ENCODE results near the gene C8A. TPM values are rescaled to one million over a fixed set of nuclear protein-coding genes. Genes with fewer than 3 reads are reported as not detected.

C8A gene
- total RNA-seq, 1 experiment from 2014 or later: 0.13 TPM

GRCh38 chr1:56911098-56911938 lies 56.7 kb downstream of the C8A start:
- POLR2A ChIA-PET: no interaction called here
- no peak overlapping the region for H3K4me3 Mint-ChIP-seq
- DNase-seq (ENCODE audit: low spot score): no peak
- no peaks in the 10 kb centered on the region for H3K9me3 Mint-ChIP-seq
- CTCF ChIA-PET: interaction anchor here (1.1 kb wide), 1 partner anchor 90 kb away, joined by 4 read pairs; no protein-coding TSS in a partner anchor
- no peaks in the 10 kb centered on the region for H3K36me3 Mint-ChIP-seq
- ATAC-seq: no peak
- H3K27ac Mint-ChIP-seq: no peak overlapping the region
- H3K27me3 Mint-ChIP-seq (ENCODE audit: low read depth): no peaks in the 10 kb centered on the region; the same call in 1 of the 2 replicates
- H3K4me1 Mint-ChIP-seq: no peaks in the 10 kb centered on the region
- TF ChIP-seq GABPB1 (CRISPR knock-in tag; IDR thresholded peaks at IDR 0.05): peak; percentile 97
- TF ChIP-seq ATF6 (CRISPR knock-in tag; IDR thresholded peaks at IDR 0.05): no peak
- no peak for TF ChIP-seq IRF2 (CRISPR knock-in tag; IDR thresholded peaks at IDR 0.05; ENCODE audit: borderline replicate concordance, low read depth)

- Mint-ChIP-seq H3K4me3 (no peak overlapping the region), H3K36me3 (no peaks in the 10 kb centered on the region), H3K27me3 (ENCODE audit: low read depth) (no peaks in the 10 kb centered on the region; the same call in 1 of the 2 replicates), H3K4me1 (peaks cover 5% of the 10 kb centered on the region), H3K27ac (no peak overlapping the region), H3K9me3 (no peaks in the 10 kb centered on the region)
- DNase-seq (ENCODE audit: low spot score) (no peak), ATAC-seq (no peak)
- ChIA-PET CTCF (interaction anchor here (1.1 kb wide), 1 partner anchor 91 kb away, joined by 4 read pairs; no protein-coding TSS in a partner anchor), POLR2A (no interaction called here)
- TF ChIP-seq ETV6 (CRISPR knock-in tag; IDR thresholded peaks at IDR 0.05): no peak
- no peak for TF ChIP-seq NR3C1 (CRISPR knock-in tag; conservative IDR thresholded peaks at IDR 0.05; ENCODE audit: low read depth)
- TF ChIP-seq NR2C2 (CRISPR knock-in tag; IDR thresholded peaks at IDR 0.05): no peak
- TF ChIP-seq MYBL2 (CRISPR knock-in tag; IDR thresholded peaks at IDR 0.05): no peak
- no peak for TF ChIP-seq FOXJ3 (CRISPR knock-in tag; IDR thresholded peaks at IDR 0.05; ENCODE audit: borderline replicate concordance)
- no peak for TF ChIP-seq ZMAT4 (CRISPR knock-in tag; IDR thresholded peaks at IDR 0.05)
- no peak for TF ChIP-seq ZNF416 (CRISPR knock-in tag; IDR thresholded peaks at IDR 0.05)
- TF ChIP-seq ZNF532 (CRISPR knock-in tag; IDR thresholded peaks at IDR 0.05; ENCODE audit: borderline replicate concordance): no peak
- no peak for TF ChIP-seq EMX1 (CRISPR knock-in tag; IDR thresholded peaks at IDR 0.05)
- no peak for TF ChIP-seq SP1 (CRISPR knock-in tag; conservative IDR thresholded peaks at IDR 0.05)
- no peak for TF ChIP-seq USF1 (CRISPR knock-in tag; IDR thresholded peaks at IDR 0.05)
These were observed 57.7 kb downstream of the C8A start for GRCh38 chr1:56912325-56912724.

- Mint-ChIP-seq H3K4me3 (no peak overlapping the region), H3K9me3 (no peaks in the 10 kb centered on the region), H3K27ac (no peak overlapping the region), H3K36me3 (no peaks in the 10 kb centered on the region), H3K27me3 (ENCODE audit: low read depth) (no peaks in the 10 kb centered on the region; the same call in 1 of the 2 replicates), H3K4me1 (peaks cover 5% of the 10 kb centered on the region)
- POLR2A ChIA-PET: no interaction called here
- ATAC-seq: no peak
- CTCF ChIA-PET: no interaction called here
- DNase-seq (ENCODE audit: low spot score): no peak
- TF ChIP-seq FOXJ3 (CRISPR knock-in tag; IDR thresholded peaks at IDR 0.05; ENCODE audit: borderline replicate concordance) (no peak), ETV6 (CRISPR knock-in tag; IDR thresholded peaks at IDR 0.05) (no peak), ZNF219 (CRISPR knock-in tag; IDR thresholded peaks at IDR 0.05; ENCODE audit: borderline replicate concordance) (no peak), NFATC4 (CRISPR knock-in tag; IDR thresholded peaks at IDR 0.05) (no peak), RELA (CRISPR knock-in tag; IDR thresholded peaks at IDR 0.05; ENCODE audit: borderline replicate concordance) (no peak), ATF6 (CRISPR knock-in tag; IDR thresholded peaks at IDR 0.05) (no peak), E2F4 (CRISPR knock-in tag; IDR thresholded peaks at IDR 0.05; ENCODE audit: borderline replicate concordance, low read depth) (no peak)
These were observed 61.4 kb downstream of the C8A start for GRCh38 chr1:56915960-56916359.
